HG02571 (cell line): ENCODE data around the gene NSF.
"Not testable (repeated sequence)": the region's sequence is repeated elsewhere in the genome, so short reads cannot be mapped to it uniquely, and the experiment has no call there.

ENCODE experiments used
- ATAC-seq: cut with Tn5 transposase; IDR thresholded peaks from one replicate; pipeline ENCODE4 v1.9.1; 2021; ENCODE audit warnings: mild to moderate bottlenecking, moderate library complexity; ENCODE audit not compliant: unreplicated experiment

NSF gene

GRCh38 chr17:46627452-46627851, 37.0 kb downstream of the NSF start:
- ATAC-seq: not testable (repeated sequence)

GRCh38 chr17:46628753-46629436, 38.4 kb downstream of the NSF start:
- ATAC-seq: not testable (repeated sequence)

GRCh38 chr17:46632146-46632545, 41.7 kb downstream of the NSF start:
- not testable (repeated sequence) for ATAC-seq

GRCh38 chr17:46634844-46635243, 44.4 kb downstream of the NSF start:
- ATAC-seq: not testable (repeated sequence)

- ATAC-seq: not testable (repeated sequence)
These were observed 51.6 kb downstream of the NSF start for GRCh38 chr17:46641861-46642656.

- not testable (repeated sequence) for ATAC-seq
These were observed 56.8 kb downstream of the NSF start for GRCh38 chr17:46647251-46647650.

- ATAC-seq: not testable (repeated sequence)
These were observed 57.3 kb downstream of the NSF start for GRCh38 chr17:46647688-46648278.

- not testable (repeated sequence) for ATAC-seq
These were observed 58.8 kb downstream of the NSF start for GRCh38 chr17:46649246-46649645.

GRCh38 chr17:46652024-46652643, 61.7 kb downstream of the NSF start:
- not testable (repeated sequence) for ATAC-seq

- not testable (repeated sequence) for ATAC-seq
These were observed 67.8 kb downstream of the NSF start for GRCh38 chr17:46658235-46658634.

- not testable (repeated sequence) for ATAC-seq
These were observed 69.2 kb downstream of the NSF start for GRCh38 chr17:46659702-46660101.

GRCh38 chr17:46663123-46663522, 72.7 kb downstream of the NSF start:
- not testable (repeated sequence) for ATAC-seq

GRCh38 chr17:46663552-46663951, 73.1 kb downstream of the NSF start:
- not testable (repeated sequence) for ATAC-seq

GRCh38 chr17:46665969-46666368, 75.5 kb downstream of the NSF start:
- not testable (repeated sequence) for ATAC-seq

GRCh38 chr17:46670789-46671188, 80.3 kb downstream of the NSF start:
- not testable (repeated sequence) for ATAC-seq

GRCh38 chr17:46672777-46673176, 82.3 kb downstream of the NSF start:
- not testable (repeated sequence) for ATAC-seq

GRCh38 chr17:46677819-46678218, 87.3 kb downstream of the NSF start:
- not testable (repeated sequence) for ATAC-seq

- ATAC-seq: not testable (repeated sequence)
These were observed 93.2 kb downstream of the NSF start for GRCh38 chr17:46683653-46684052.

GRCh38 chr17:46685284-46685683, 94.8 kb downstream of the NSF start:
- ATAC-seq: not testable (repeated sequence)

- ATAC-seq: not testable (repeated sequence)
These were observed 101.7 kb downstream of the NSF start for GRCh38 chr17:46692196-46692595.

GRCh38 chr17:46693283-46693682, 102.8 kb downstream of the NSF start:
- not testable (repeated sequence) for ATAC-seq
